ENCODE results near the gene PTGDR.

PTGDR gene, protein sequence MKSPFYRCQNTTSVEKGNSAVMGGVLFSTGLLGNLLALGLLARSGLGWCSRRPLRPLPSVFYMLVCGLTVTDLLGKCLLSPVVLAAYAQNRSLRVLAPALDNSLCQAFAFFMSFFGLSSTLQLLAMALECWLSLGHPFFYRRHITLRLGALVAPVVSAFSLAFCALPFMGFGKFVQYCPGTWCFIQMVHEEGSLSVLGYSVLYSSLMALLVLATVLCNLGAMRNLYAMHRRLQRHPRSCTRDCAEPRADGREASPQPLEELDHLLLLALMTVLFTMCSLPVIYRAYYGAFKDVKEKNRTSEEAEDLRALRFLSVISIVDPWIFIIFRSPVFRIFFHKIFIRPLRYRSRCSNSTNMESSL
- total RNA-seq = 0 to 0.12 (median 0) reads per million in 18 experiments

DNA sequence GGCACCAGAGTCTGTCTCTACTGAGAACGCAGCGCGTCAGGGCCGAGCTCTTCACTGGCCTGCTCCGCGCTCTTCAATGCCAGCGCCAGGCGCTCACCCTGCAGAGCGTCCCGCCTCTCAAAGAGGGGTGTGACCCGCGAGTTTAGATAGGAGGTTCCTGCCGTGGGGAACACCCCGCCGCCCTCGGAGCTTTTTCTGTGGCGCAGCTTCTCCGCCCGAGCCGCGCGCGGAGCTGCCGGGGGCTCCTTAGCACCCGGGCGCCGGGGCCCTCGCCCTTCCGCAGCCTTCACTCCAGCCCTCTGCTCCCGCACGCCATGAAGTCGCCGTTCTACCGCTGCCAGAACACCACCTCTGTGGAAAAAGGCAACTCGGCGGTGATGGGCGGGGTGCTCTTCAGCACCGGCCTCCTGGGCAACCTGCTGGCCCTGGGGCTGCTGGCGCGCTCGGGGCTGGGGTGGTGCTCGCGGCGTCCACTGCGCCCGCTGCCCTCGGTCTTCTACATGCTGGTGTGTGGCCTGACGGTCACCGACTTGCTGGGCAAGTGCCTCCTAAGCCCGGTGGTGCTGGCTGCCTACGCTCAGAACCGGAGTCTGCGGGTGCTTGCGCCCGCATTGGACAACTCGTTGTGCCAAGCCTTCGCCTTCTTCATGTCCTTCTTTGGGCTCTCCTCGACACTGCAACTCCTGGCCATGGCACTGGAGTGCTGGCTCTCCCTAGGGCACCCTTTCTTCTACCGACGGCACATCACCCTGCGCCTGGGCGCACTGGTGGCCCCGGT is at the start of gene PTGDR:
PTGDR (plus strand) TSS at position 198 of the 778 bp plus-strand sequence; CDS start at position 315, 117 bp downstream.
- no peak for DNase-seq

DNA sequence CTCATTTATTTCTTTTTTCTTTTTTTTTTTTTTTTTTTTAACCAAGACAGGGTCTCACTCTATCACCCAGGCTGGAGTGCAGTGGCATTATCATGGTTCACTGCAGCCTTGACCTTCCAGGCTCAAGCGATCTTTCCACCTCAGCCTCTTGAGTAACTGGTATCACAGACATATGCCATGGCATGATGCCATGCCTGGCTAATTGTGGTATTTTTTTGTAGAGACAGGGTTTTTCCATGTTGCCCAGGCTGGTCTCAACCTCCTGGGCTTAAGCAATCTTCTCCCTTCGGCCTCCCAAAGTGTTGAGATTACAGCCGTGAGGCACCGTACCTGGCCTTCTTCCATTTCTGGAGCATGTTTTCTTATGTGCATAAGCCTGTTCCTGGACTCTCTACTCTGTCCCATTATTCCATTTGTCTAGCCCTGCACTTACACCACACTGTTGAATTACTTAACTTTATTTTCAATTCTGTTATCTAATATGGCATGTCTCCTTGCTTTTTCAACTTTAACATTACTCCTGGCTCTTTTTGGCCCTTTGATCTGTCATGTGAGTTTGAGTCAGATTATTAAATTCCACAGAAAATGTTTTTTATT is 47.9 kb upstream of the PTGDR start:
- DNase-seq = no peak

DNA sequence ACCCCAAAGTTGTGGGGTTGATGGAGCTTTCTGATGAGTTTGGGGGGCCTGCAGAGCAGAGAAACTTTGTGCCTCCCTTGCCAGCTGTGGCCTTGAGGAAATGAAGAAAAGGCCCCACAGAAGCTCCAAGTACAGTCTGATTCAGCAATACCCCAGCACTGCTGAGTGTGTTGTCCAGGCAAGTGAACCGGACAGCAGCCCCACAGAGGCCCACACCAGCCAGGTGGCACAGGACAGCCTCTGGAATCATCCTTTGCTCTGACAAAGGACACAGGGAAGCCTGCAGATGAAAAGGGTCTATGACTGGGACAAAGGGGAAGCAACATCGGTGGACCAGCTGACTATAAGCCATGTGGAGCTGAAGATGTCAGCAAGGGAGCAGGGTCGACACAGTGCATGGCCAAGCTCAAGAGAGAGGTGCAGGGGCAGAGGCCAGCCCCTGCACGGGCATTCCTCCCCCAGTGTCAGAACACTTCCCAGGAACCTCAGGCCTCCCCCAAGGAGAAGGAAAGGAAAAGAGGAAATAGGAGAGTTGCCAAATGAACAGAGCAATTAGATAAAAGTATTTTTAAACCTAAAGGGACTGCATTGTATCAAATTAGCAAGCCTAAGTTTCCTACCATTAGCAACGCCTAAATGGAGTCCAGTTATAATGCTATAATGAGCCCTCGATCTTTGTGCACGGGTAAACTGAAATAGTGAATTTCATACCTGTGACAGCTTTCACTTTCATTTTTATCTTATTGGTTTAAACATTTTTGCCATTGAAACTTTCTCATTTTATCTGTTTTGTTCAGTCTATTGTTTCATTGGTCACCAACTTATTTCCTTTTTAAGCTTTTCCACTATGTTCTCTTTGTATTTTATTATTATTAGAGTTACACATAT is 46.3 kb upstream of the PTGDR start:
- DNase-seq = peak in 1 of 2 donors; percentile 1

DNA sequence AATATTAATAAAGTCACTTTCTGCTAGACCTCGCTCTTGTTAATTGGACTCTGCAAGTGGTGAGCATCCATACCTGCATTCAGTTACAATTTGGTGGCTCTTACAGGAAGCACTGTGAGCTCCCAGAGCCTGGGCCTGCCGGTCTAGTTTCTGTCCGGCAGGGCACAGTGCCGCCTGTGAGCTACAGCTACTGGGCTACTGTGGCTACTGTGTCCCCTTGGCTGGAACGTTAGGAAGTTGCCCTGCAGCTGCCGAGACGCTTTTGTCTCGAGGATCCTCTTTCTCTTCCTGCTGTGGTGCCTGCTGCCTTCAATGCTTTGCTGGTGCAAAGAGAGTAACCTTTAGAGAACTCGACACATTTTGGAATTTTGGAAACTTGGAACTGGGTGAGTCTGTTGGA is 44.6 kb upstream of the PTGDR start:
- no peak for DNase-seq

DNA sequence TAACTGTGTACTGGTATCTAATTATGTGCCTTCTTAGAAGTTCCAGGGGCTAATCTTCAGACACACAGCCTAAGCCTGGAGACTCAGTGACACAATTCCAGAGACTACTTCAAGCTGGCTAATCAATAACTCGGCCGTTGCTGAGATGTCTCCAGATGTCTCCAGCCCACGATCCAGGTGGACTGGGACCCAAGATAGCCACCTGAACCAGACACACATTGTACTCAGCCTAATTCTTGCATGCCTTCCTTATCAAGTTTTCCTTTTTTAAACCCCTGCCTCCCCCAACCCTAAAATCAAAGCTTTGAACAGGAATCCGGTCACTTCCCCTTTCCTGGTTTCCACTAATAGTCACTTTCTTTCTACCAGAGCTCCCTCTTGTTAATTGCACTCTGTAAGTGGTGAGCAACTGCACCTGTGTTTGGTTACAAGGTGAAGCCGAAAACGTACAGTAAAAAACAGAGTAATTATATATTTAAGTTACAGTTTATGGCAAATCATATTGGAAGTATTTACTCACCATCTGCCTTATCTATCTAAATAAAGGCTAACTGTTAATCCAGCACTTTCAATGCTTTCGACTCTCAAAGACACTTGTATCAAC is 39.8 kb upstream of the PTGDR start:
- no peak for DNase-seq

DNA sequence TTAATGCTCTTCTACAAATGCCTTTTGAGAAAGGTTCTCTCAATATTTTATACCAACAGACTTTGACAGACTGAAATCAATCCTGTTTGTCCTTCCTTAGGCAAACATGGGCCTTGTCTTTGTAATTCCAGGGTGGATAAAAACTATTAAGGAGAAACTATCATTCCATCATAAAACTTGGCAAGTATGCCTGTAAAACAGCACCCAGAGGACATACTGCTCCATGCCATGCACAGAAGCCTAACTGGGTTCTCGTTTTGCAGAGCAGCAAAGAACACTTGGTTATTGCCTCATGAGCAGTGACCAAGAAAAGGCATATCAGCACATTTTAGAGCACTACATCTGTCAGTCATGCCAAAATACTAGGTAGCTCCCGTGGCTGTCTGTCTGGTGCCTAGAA is 33.8 kb upstream of the PTGDR start:
- DNase-seq = no peak

DNA sequence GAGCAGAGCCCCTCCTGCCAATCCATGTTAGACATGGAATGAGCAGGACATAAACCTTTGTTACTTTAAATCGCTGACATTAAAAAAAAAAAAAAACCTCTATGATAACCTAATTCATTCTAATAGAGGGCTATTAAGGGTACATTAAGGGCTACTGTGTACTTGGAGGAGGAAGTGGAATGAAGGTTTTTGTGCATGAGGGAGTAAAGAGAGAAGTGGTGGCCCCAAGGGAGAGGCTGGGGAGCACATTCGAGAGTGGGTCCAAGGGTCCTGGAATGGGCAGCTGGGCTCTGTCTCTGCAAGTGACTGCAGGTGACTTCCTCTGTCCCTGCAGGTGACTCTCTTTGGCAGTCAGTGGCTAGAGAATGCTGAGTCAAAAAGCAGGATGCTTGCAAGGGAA is 32.1 kb upstream of the PTGDR start:
- no peak for DNase-seq

DNA sequence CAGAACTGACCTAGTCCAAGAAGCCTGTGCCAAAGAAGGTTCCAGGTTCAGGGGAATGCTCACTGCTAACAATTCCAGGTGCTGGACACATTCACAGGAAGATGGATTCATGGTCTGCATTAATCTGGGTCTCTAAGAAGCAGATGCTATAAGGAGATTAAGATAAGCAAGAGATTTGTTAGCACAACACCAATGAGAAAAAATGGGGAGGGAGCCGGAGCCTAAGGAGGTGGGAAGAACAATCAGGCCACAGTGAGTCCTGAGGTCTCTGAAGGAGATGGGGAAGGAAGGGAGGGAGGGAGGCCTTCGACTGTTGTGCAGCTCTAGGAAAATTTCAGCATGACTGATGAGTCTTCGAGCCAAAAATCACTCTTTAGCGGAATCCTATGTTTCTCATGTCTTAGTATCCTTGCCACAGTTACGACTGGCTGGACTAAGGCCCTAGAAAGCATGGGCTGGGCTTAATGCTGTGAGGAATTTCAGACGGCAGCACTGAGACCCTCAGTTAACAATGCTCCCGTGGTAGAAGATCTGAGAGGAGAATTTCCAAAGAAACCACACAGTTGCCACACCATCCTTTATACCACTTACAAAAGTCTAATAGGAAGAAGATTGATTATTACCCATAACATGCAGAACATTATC is 31.5 kb upstream of the PTGDR start:
- no peak for DNase-seq

DNA sequence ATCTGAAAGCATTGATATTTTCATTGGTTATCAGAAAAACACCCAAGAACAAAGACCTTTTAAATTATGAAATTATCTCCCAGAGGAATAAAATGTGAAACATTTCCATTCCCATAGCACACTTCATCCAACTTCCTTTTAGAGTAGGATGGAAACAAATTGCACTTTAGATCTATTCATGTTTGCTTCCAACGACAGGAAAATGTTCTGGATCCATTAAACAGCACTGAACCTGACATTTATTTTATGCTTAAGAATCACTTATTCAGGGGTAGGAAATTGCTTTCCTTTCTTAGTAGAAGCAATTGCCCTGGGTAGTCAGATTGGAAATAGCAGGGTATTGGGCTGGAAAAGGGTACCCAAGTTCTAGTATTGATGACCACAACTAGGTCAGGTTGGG is 28.8 kb upstream of the PTGDR start:
- DNase-seq = no peak

DNA sequence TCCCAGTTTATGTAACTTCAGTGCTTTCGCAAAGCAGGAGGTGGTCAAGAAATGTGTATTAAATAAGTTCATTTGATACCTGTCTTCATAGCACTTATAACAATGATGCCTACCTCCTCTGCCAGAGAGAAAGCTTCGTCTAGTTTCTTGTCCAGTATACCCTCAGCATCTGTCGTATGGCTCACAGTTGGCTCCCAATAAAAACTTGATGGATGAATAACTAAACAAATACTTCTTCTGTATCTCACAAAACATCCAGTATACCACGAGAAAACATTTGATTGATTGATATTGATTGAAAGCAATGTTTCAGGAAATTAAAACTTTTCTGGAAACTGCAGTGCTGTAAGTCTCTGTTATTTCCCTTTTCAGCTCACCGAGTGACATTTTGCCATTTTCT is 26.9 kb upstream of the PTGDR start:
- no peak for DNase-seq

DNA sequence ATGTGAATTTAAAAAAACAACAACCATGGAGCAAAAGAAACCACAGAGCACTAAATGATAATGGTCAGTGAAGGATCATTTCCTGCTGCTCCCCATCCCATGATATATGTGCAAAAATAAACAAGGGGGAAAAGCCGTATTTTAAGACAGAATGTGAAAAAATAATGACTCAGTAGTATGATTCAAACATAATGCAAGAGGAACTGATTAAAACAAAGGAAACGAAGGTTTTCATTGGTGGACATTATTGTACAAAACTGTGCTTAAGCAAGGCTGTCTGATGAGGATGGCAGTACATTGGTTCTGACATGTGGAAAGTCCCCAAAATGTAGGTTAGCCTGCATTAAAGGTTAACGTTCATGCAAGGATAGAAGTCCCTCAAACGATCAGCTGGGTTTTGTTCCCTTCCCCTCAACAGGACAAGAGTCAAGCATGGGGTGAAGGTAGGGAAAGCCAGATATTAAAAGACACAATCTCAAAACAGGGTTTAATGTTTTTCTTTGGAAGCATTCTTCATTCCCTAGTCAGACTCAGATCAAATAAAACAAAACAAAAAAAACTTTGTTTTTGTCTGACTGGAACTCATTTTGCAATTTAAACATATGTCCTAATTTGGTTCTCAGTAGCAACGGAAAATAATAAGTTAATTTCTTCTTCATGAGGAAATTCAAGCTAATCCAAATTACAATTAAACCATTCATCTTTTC is 26.3 kb upstream of the PTGDR start:
- no peak for DNase-seq

DNA sequence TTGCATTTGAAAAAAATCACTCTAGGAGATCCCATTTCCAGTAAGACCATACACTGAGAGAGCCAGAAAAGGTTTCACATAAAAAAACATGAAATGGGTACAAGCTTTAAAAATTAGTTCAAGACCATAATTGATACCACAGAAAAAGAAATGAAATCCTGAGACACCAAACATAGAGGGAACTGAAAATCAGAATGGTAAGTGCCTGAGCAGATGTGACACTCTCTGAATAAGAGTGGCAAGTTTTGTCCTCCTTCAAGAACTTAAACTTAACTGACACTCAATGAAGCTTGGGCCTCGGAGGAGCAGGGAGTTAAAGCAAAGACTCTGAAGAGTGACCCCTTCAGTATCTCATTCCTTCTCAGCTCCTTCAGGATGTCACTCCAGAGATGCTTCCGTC is 23.2 kb upstream of the PTGDR start:
- DNase-seq = no peak

DNA sequence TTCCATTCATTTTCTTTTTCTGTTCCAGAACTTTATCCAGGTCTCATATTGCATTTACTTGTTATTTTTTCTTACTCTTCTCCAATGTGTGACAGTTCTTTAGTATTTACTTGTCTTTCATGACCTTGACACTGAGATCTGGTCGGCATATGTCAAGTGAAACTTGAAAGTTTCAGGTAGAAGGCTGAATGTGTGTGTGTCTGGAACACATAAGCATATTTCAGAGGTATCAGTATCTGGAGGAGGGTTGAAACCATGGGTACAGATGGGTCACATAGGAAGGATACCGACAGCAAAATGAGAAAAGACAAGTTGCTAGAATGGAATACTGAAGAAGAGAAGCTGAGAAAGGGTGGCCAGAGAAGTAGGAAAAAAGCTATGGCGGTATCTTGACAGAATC is 22.5 kb upstream of the PTGDR start:
- no peak for DNase-seq

DNA sequence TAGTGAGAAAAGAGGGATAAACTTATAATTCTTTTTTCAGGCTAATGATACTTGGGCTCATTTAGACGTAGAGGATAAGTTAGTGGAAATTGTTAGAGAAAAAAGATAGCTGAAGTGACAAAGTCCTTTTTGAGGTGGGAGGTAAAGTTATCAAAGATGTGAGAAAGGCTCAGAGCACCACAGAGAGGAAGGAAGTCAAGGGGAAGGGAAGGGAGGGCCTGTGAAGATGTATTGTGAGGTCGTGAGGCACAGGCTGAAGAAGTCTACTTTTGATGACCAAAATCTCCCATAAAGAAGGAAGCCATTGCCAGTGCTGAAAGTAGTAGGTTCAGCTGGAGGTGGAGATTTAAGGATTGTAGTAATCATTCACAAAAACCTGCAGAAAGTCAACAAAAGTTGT is 19.4 kb upstream of the PTGDR start:
- no peak for DNase-seq

DNA sequence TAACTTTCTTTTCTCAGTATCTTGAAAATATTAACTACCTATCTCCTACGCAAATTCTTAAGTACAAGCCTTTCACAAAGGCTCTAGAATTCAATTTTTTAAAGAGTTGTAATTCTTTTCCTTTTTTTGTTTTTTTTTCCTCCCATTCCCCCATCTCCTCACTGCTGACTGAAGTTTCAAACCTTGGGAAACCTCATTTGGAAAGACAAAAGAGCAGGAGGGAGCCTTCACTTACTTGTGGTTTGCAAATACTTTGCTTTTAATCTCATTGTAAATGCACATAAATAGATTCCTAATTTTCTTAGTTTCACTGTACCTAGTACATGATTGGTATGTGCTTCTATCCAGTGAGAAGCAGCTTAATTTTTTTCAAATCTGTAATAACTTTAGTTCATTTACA is 15.8 kb upstream of the PTGDR start:
- DNase-seq = no peak

DNA sequence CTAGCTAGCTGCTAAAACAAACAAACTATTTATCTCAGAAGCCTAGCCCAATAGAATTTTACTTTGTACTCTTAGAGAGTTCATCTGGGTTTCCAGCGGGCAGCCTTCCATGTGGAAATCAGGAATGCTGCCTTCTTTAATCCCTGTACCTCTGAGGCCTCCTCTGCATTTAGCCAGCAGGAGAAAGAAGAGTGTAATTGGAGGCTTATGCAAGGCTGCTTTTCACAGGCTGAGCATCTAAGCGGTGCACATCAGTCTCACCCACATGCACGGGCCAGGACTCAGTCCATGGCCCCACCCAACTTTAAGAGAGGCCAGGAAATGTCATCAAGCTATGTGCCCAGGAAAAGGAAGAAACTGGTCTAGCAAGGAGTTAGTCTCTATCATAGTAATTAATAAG is 14.0 kb upstream of the PTGDR start:
- DNase-seq = no peak

DNA sequence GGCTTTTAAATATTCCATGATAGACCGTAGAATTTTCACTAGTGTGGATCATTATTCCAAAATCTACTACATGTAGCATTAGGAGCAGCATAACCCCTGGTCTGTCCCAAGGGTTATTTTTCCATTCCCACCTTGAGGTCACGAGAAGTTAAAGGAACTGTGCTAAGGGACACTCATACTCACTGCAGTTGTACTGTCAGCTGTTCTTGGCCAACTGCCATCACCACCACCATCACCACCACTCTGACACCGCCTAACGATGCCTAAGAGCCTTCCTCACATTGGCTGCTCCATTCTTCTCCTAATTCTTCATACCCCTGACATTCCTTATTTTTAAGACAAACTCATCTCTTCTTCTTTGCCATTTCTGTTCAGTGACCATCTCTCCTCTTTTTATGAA is 13.4 kb upstream of the PTGDR start:
- no peak for DNase-seq

DNA sequence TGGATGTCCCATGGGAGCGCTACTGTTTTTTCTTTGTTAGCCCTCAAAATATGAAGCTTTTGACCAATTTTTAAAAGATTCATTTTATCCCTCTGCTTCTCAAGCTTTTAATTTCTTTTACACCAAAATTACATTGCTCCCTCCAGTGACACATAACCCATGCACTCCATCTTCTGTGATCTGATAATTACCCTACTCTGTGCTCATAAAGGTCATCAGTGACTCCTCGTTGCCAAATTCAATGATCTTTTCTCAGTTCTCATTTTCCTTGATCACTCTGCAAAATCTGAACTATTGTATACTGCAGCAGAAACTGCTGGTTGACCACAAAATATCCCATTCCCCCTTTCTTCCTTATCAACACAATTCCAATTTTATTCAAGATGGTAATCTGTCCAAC is 8.7 kb upstream of the PTGDR start:
- no peak for DNase-seq

DNA sequence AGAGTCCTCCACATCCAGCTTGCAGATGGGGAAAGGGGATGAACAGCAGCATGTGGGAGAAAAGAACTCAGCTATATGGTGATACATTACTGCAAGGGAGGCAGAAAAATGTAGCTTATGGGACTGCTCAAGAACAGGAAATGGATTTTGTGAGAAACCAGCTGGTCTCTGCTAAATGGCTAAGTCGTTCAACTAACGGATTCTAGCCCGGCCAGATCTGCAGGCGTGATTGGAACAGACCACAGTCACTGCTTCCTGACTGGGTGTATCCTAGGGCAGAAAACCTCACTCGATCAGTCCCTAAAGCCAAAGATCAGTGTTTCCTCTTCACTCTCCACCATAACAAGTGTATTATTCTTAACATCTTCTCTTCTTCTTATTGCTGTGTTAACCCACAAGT is 8.1 kb upstream of the PTGDR start:
- no peak for DNase-seq

DNA sequence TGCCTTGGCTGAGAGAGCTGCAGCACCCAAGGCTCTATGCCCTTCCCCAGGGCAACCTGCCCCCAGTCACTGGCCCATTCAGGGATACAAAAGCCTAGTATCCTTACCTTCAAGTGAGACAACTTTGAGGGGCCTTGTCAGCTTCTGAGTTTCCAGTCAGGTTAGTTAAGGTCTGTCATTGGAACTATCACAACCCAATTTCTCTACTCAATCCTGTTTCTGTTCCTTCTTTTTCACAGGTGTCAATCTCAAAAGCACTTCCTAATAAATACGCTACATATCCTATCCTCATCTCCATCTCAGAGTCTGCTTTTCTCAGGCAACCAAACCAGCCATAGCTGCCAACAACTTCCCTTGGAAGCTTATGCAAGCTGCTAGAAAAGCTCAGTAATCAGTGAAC is 4.9 kb upstream of the PTGDR start:
- DNase-seq = no peak

DNA sequence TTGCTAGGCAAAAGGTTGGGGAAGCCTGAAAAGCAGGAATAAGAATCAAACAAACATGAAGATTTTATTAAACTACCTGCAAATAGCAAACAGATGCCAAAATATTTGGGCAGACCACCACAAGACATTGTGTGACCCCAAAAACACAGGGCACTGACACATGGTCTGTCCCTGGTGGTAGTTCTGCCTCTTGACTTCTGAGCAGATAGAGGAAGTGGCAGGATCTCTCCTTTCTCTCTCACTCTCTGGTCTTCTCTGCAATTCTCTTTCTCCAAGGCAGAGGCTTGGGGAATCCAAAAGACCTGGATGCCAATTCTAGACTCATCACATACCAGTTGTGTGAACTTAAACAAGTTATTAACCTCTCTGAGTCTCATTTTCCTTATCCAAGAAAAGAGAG is 4.3 kb upstream of the PTGDR start:
- no peak for DNase-seq

All from inflammatory macrophage (primary cell).